Measurements from ENCODE around the gene SYNJ2. TPM values are rescaled to one million over a fixed set of nuclear protein-coding genes. Genes with fewer than 3 reads are reported as not detected.
A peak's percentile ranks its signal among the peaks of the same experiment; 100 is the strongest.

Gene SYNJ2
- total and polyA plus RNA-seq, 11 donors: 7.5 to 27.0 (median 18.2) TPM

GRCh38 chr6:158033077-158033750 is 51.6 kb downstream of the SYNJ2 start:
- Histone ChIP-seq H3K27ac (peak overlapping the region in 8 of 12 donors; percentile 14 to 82 (median 48)), H3K27me3 (no peaks in the 10 kb centered on the region), H3K36me3 (peaks cover 0 to 26% (median 0%) of the 10 kb centered on the region in 9 donors), H3K9me3 (no peaks in the 10 kb centered on the region), H3K4me3 (no peak overlapping the region), H3K4me1 (peaks cover 4 to 56% (median 36%) of the 10 kb centered on the region in 12 donors)
- intact Hi-C loops (cut with DNase I): loop anchor here in 1 of 10 donors (5.0 kb wide), 1 partner anchor 51 kb away; the partner anchor contains the start of gene SYNJ2
- WGBS, 4 donors: 93 to 96% (median 94%) methylated on average over 28 to 30 of the region's 30 CpGs
- TF ChIP-seq POLR2A (IDR thresholded peaks at IDR 0.05) (no peak), CTCF (IDR thresholded peaks at IDR 0.05) (no peak)
- DNase-seq: peak in 1 of 5 donors; percentile 21
- no peak for ATAC-seq

- TF ChIP-seq CTCF (IDR thresholded peaks at IDR 0.05): no peak
- TF ChIP-seq POLR2A (IDR thresholded peaks at IDR 0.05): no peak
- peak overlapping the region in 7 of 12 donors; percentile 25 to 82 (median 62) for H3K27ac ChIP-seq
- intact Hi-C loops (cut with DNase I): loop anchor here in 1 of 10 donors (5.0 kb wide), 1 partner anchor 52 kb away; the partner anchor contains the start of gene SYNJ2
- no peak overlapping the region for H3K4me3 ChIP-seq
- peaks cover 4 to 60% (median 36%) of the 10 kb centered on the region in 12 donors for H3K4me1 ChIP-seq
- 74 to 82% (median 79%) methylated on average over 14 of the region's 14 CpGs for WGBS, 4 donors
- no peak for ATAC-seq
- peaks cover 0 to 26% (median 0%) of the 10 kb centered on the region in 9 donors for H3K36me3 ChIP-seq
- no peaks in the 10 kb centered on the region for H3K9me3 ChIP-seq
- H3K27me3 ChIP-seq: no peaks in the 10 kb centered on the region
- no peak for DNase-seq
Observed at GRCh38 chr6:158033751-158034702, 52.4 kb downstream of the SYNJ2 start.

GRCh38 chr6:158036261-158036660 is 54.6 kb downstream of the SYNJ2 start:
- WGBS, 4 donors: 95 to 99% (median 96%) methylated on average over 3 of the region's 3 CpGs
- DNase-seq (no peak), ATAC-seq (no peak)
- TF ChIP-seq CTCF (IDR thresholded peaks at IDR 0.05) (no peak), POLR2A (IDR thresholded peaks at IDR 0.05) (no peak)
- intact Hi-C loops (cut with DNase I): no loop called here
- Histone ChIP-seq H3K36me3 (peaks cover 0 to 20% (median 0%) of the 10 kb centered on the region in 9 donors), H3K4me3 (no peak overlapping the region), H3K4me1 (peaks cover 14 to 67% (median 53%) of the 10 kb centered on the region in 12 donors), H3K27me3 (no peaks in the 10 kb centered on the region), H3K9me3 (no peaks in the 10 kb centered on the region), H3K27ac (no peak overlapping the region)

DNA sequence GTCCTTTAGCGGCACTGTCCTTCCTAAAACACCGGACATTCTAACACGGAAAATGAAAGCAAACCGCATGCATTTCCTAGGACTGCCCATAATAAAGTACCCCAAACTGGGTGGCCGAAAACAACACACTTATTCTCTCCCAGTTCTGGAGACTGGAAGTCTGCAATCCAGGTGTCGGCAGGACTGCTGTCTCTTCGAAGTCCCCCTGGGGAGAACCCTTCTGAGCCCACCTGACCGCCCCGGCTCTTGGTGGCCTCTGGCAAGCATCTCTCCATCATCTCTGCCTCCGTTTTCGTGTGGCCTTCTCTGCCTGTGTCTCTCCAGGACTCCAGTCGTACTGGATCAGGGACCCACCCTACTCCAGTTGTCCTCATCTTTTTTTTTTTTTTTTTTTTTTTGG is 55.4 kb downstream of the SYNJ2 start:
- no peak for TF ChIP-seq CTCF (IDR thresholded peaks at IDR 0.05)
- TF ChIP-seq POLR2A (IDR thresholded peaks at IDR 0.05): no peak
- no peaks in the 10 kb centered on the region for H3K27me3 ChIP-seq
- intact Hi-C loops (cut with DNase I): no loop called here
- H3K4me3 ChIP-seq: no peak overlapping the region
- DNase-seq (no peak), ATAC-seq (no peak)
- peaks cover 0 to 20% (median 0%) of the 10 kb centered on the region in 9 donors for H3K36me3 ChIP-seq
- peaks cover 14 to 67% (median 53%) of the 10 kb centered on the region in 12 donors for H3K4me1 ChIP-seq
- no peak overlapping the region for H3K27ac ChIP-seq
- WGBS, 4 donors: 95 to 97% (median 96%) methylated on average over 12 of the region's 12 CpGs
- no peaks in the 10 kb centered on the region for H3K9me3 ChIP-seq

Measured in heart left ventricle (tissue), 16 donors.